GM12878 (cell line): Measurements from ENCODE around the gene BEST2. TPM values are rescaled to one million over a fixed set of nuclear protein-coding genes. Genes with fewer than 3 reads are reported as not detected.

Experiments
- ATF7 ChIP-seq: fragments of 450-650 bp; IDR thresholded peaks from 2 replicates; pipeline ENCODE4 v1.6.1; 2016; ENCODE audit warnings: low read depth, mild to moderate bottlenecking
- CEBPB ChIP-seq, 2 experiments: fragments of 150-350 bp in 1 of 2; IDR thresholded peaks; 2 replicates each; pipeline ENCODE4 v1.6.1; 2012 to 2014; ENCODE audit warnings: low read depth in 2 of 2, low read length in 2 of 2, borderline replicate concordance in 1 of 2, inconsistent platforms in 1 of 2
- E2F4 ChIP-seq: IDR thresholded peaks from 2 replicates; pipeline ENCODE4 v1.6.1; 2012; ENCODE audit warnings: low read depth, low read length, improper control_type of control experiment
- EED ChIP-seq: sonication (generic); IDR thresholded peaks from 2 replicates; pipeline ENCODE4 v1.6.1; 2016; ENCODE audit warnings: antibody characterized with exemption, low read depth
- IKZF2 ChIP-seq, 2 experiments: fragments of 450-650 bp; IDR thresholded peaks; 2 replicates each; pipeline ENCODE4 v1.6.1; 2017; ENCODE audit warnings: mild to moderate bottlenecking in 2 of 2, moderate library complexity in 2 of 2
- IRF5 ChIP-seq: fragments of 450-650 bp; IDR thresholded peaks from 2 replicates; pipeline ENCODE4 v1.6.1; 2017; ENCODE audit warnings: borderline replicate concordance
- MLLT1 ChIP-seq: fragments of 450-650 bp; IDR thresholded peaks from 2 replicates; pipeline ENCODE4 v1.6.1; 2016; ENCODE audit warnings: mild to moderate bottlenecking
- NFYB ChIP-seq: IDR thresholded peaks from 2 replicates; pipeline ENCODE4 v1.6.1; 2011; ENCODE audit warnings: low read depth, mild to moderate bottlenecking, low read length, improper control_type of control experiment, moderate library complexity; ENCODE audit not compliant: insufficient read depth
- NKRF ChIP-seq: fragments of 450-650 bp; conservative IDR thresholded peaks from 2 replicates; pipeline ENCODE4 v1.6.1; 2017; ENCODE audit warnings: mild to moderate bottlenecking, moderate library complexity
- POLR2AphosphoS5 ChIP-seq: IDR thresholded peaks from 2 replicates; pipeline ENCODE4 v1.6.1; 2011; ENCODE audit warnings: mild to moderate bottlenecking, low read length, inconsistent platforms
- RELA ChIP-seq: fragments of 450-650 bp; IDR thresholded peaks from 2 replicates; pipeline ENCODE4 v1.8.0; 2014; ENCODE audit warnings: borderline replicate concordance; ENCODE audit not compliant: partially characterized antibody
- RFX5 ChIP-seq: IDR thresholded peaks from 2 replicates; pipeline ENCODE4 v1.6.1; 2011; ENCODE audit warnings: low read depth, low read length, improper control_type of control experiment
- SKIL ChIP-seq: fragments of 450-650 bp; IDR thresholded peaks from 2 replicates; pipeline ENCODE4 v1.6.1; 2017; ENCODE audit warnings: mild to moderate bottlenecking, low read depth, inconsistent platforms; ENCODE audit not compliant: poor library complexity, severe bottlenecking
- SMAD1 ChIP-seq: fragments of 450-650 bp; IDR thresholded peaks from 2 replicates; pipeline ENCODE4 v1.6.1; 2018; ENCODE audit warnings: mild to moderate bottlenecking, low read depth; ENCODE audit not compliant: partially characterized antibody
- ZBTB40 ChIP-seq: fragments of 450-650 bp; IDR thresholded peaks from 2 replicates; pipeline ENCODE4 v1.6.1; 2016; ENCODE audit warnings: mild to moderate bottlenecking, moderate library complexity, borderline replicate concordance
- polyA plus RNA-seq, 11 experiments: library from polyadenylated mRNA; depleted of rRNA in 4 of 11; unstranded in 6 of 11; stranded (reverse) in 5 of 11; fragments of >200 nt; fragmentation: Nextera tagmentation in 4 of 11; fragmentation: Illumina TruSeq in 1 of 11; extraction: Ambion mirVana in 4 of 11; extraction: Trizol in 1 of 11; gene quantifications; 1 replicate in 1 of 11; 2 replicates in 10 of 11; pipeline versions ENCODE4 v1.2.1 to v1.2.3, GENCODE V29; 2011 to 2016; ENCODE audit warnings: inconsistent platforms in 2 of 11, missing spikeins in 2 of 11, low read depth in 1 of 11
- total RNA-seq, 4 experiments: library from RNA; depleted of rRNA in 3 of 4; stranded (reverse); fragments of >200 nt in 3 of 4; fragmentation: Illumina TruSeq in 1 of 4; extraction: Trizol in 1 of 4; gene quantifications; 2 replicates each; pipeline versions ENCODE4 v1.2.1 to v1.2.3, GENCODE V29; 2013 to 2021

Gene BEST2
- total and polyA plus RNA-seq, 10 of the 15 experiments (the other 5 are each of a cell fraction or from before 2014, with no cell fraction given), result not detected

- TF ChIP-seq RFX5, result peak; percentile 73
- TF ChIP-seq IRF5, result no peak
- TF ChIP-seq E2F4, result 0 out of 2 replicates have a peak, but pooled peaks have one; percentile 39
- TF ChIP-seq EED, result peak; percentile 64
- peak; percentile 98 for TF ChIP-seq ATF7
- peak; percentile 64; the same call in 1 of the 2 replicates for TF ChIP-seq ZBTB40
- TF ChIP-seq RELA, result peak; percentile 83
- 0 out of 2 replicates have a peak, but pooled peaks have one; percentile 17 for TF ChIP-seq NKRF
- TF ChIP-seq SKIL, result no peak
- no peak for TF ChIP-seq NFYB
- TF ChIP-seq IKZF2 (IDR thresholded peaks at IDR 0.05), result peak; percentile 90 to 91
- peak; percentile 69 for TF ChIP-seq SMAD1
- peak; percentile 76; the same call in 1 of the 2 replicates for TF ChIP-seq MLLT1
- TF ChIP-seq CEBPB (IDR thresholded peaks at IDR 0.05; ENCODE audit: borderline replicate concordance in 1 of 2, low read depth in 2 of 2, low read length in 2 of 2), result peak in 1 of 2 experiments; percentile 34; a peak in 1 of 4 replicates
- TF ChIP-seq POLR2AphosphoS5, result peak; percentile 20
These were observed 38.5 kb downstream of the BEST2 start (continued) for GRCh38 chr19:12789904-12790619.
